Smooth muscle cell (in vitro differentiated cells): Measurements from ENCODE around the gene FHOD3. TPM values are rescaled to one million over a fixed set of nuclear protein-coding genes. Genes with fewer than 3 reads are reported as not detected.

Experiments
- DNase-seq: peaks from one replicate; lab custom pipeline; 2025; ENCODE audit not compliant: unreplicated experiment; lab: John Stamatoyannopoulos, UW
- H2AFZ ChIP-seq: fragments of 200-600 bp; sonication (generic); 2 replicates; pipeline ENCODE4 v1.6.0; 2016; ENCODE audit warnings: antibody characterized with exemption, low read depth, mild to moderate bottlenecking
- H3F3A ChIP-seq: fragments of 200-600 bp; sonication (generic); 2 replicates; pipeline ENCODE4 v1.6.0; 2017; ENCODE audit warnings: antibody characterized with exemption, low read depth
- H3K27ac ChIP-seq: fragments of 200-600 bp; sonication (generic); 2 replicates; pipeline ENCODE4 v1.5.1; 2016; ENCODE audit warnings: low read depth, mild to moderate bottlenecking
- H3K27me3 ChIP-seq: fragments of 200-600 bp; sonication (generic); 2 replicates; pipeline ENCODE4 v1.6.1; 2016; ENCODE audit warnings: low read depth, mild to moderate bottlenecking
- H3K36me3 ChIP-seq: fragments of 200-600 bp; sonication (generic); 2 replicates; pipeline ENCODE4 v1.5.1; 2016; ENCODE audit warnings: low read depth
- H3K4me1 ChIP-seq: fragments of 200-600 bp; sonication (generic); 2 replicates; pipeline ENCODE4 v1.5.1; 2016; ENCODE audit warnings: low read depth
- H3K4me2 ChIP-seq: fragments of 200-600 bp; sonication (generic); 2 replicates; pipeline ENCODE4 v1.6.0; 2016; ENCODE audit warnings: mild to moderate bottlenecking
- H3K4me3 ChIP-seq: fragments of 200-600 bp; sonication (generic); 2 replicates; pipeline ENCODE4 v1.5.1; 2016; ENCODE audit warnings: mild to moderate bottlenecking
- H3K79me2 ChIP-seq: fragments of 200-600 bp; sonication (generic); 2 replicates; pipeline ENCODE4 v1.6.0; 2016; ENCODE audit warnings: low read depth, mild to moderate bottlenecking
- H3K9ac ChIP-seq: fragments of 200-600 bp; sonication (generic); 2 replicates; pipeline ENCODE4 v1.6.0; 2016; ENCODE audit warnings: low read depth
- H3K9me3 ChIP-seq: fragments of 200-600 bp; sonication (generic); replicated peaks from 2 replicates; pipeline ENCODE4 v1.5.1; 2016; ENCODE audit warnings: low read depth
- H4K20me1 ChIP-seq: fragments of 200-600 bp; sonication (generic); 2 replicates; pipeline ENCODE4 v1.6.0; 2016; ENCODE audit warnings: low read depth
- CTCF ChIP-seq: fragments of 200-600 bp; sonication (generic); IDR thresholded peaks from 2 replicates; pipeline ENCODE4 v1.5.1; 2017; ENCODE audit warnings: borderline replicate concordance, mild to moderate bottlenecking, antibody characterized with exemption; ENCODE audit not compliant: insufficient read depth, poor library complexity, severe bottlenecking
- WGBS: methylation state at CpG from one replicate; pipeline ENCODE4 v1.1.7; 2016; ENCODE audit warnings: low lambda C conversion rate; 5-methylcytosine and 5-hydroxymethylcytosine counted together
- polyA plus RNA-seq: library from polyadenylated mRNA; unstranded; fragments of >200 nt; fragmentation: Nextera tagmentation; extraction: Ambion mirVana; gene quantifications from 2 replicates; pipeline ENCODE4 v1.2.1, GENCODE V29; 2016
- total RNA-seq: library from RNA; depleted of rRNA; stranded (reverse); fragments of >200 nt; gene quantifications from 2 replicates; pipeline ENCODE4 v1.2.3, GENCODE V29; 2014

The FHOD3 gene
- total and polyA plus RNA-seq, 2 experiments from 2014 or later: 6.3 to 19.4 TPM

GRCh38 chr18:36627637-36628036, 330.1 kb downstream of the FHOD3 start:
- Histone ChIP-seq H3K36me3 (no peaks in the 10 kb centered on the region), H3K27ac (no peak overlapping the region), H3K79me2 (no peaks in the 10 kb centered on the region), H3K4me1 (no peaks in the 10 kb centered on the region), H3K27me3 (no peaks in the 10 kb centered on the region), H3F3A (no peaks in the 10 kb centered on the region), H3K9ac (no peak overlapping the region), H4K20me1 (no peaks in the 10 kb centered on the region), H3K4me3 (no peak overlapping the region), H2AFZ (no peak overlapping the region), H3K9me3 (no peaks in the 10 kb centered on the region), H3K4me2 (no peak overlapping the region)
- DNase-seq: no peak
- no peak for TF ChIP-seq CTCF
- 96% methylated on average over 6 of the region's 6 CpGs for WGBS

GRCh38 chr18:36628435-36629137, 331.1 kb downstream of the FHOD3 start:
- H3K36me3 ChIP-seq: no peaks in the 10 kb centered on the region
- no peaks in the 10 kb centered on the region for H3K4me1 ChIP-seq
- H3K27ac ChIP-seq: peak overlapping the region; percentile 64
- 24% methylated on average over 2 of the region's 2 CpGs for WGBS
- no peak overlapping the region for H3K4me3 ChIP-seq
- no peaks in the 10 kb centered on the region for H4K20me1 ChIP-seq
- no peak overlapping the region for H2AFZ ChIP-seq
- no peak overlapping the region for H3K9ac ChIP-seq
- H3F3A ChIP-seq: no peaks in the 10 kb centered on the region
- H3K79me2 ChIP-seq: no peaks in the 10 kb centered on the region
- H3K4me2 ChIP-seq: no peak overlapping the region
- no peak for DNase-seq
- no peaks in the 10 kb centered on the region for H3K9me3 ChIP-seq
- H3K27me3 ChIP-seq: no peaks in the 10 kb centered on the region
- TF ChIP-seq CTCF: no peak

- 72% methylated on average over 4 of the region's 4 CpGs for WGBS
- Histone ChIP-seq H2AFZ (no peak overlapping the region), H3K36me3 (no peaks in the 10 kb centered on the region), H3K4me3 (no peak overlapping the region), H4K20me1 (no peaks in the 10 kb centered on the region), H3K4me2 (no peak overlapping the region), H3K9ac (no peak overlapping the region), H3K27me3 (no peaks in the 10 kb centered on the region), H3K4me1 (no peaks in the 10 kb centered on the region), H3F3A (no peaks in the 10 kb centered on the region), H3K79me2 (no peaks in the 10 kb centered on the region), H3K27ac (peak overlapping the region; percentile 64), H3K9me3 (no peaks in the 10 kb centered on the region)
- TF ChIP-seq CTCF: no peak
- DNase-seq: no peak
Measured at GRCh38 chr18:36629138-36629530, 331.6 kb downstream of the FHOD3 start.

GRCh38 chr18:36629836-36630235, 332.3 kb downstream of the FHOD3 start:
- H3K4me2 ChIP-seq: no peak overlapping the region
- no peaks in the 10 kb centered on the region for H3K27me3 ChIP-seq
- no peaks in the 10 kb centered on the region for H3K36me3 ChIP-seq
- no peak overlapping the region for H3K4me3 ChIP-seq
- no peaks in the 10 kb centered on the region for H3K79me2 ChIP-seq
- H3K27ac ChIP-seq: no peak overlapping the region
- no peaks in the 10 kb centered on the region for H3F3A ChIP-seq
- DNase-seq: no peak
- H3K9me3 ChIP-seq: no peaks in the 10 kb centered on the region
- H2AFZ ChIP-seq: no peak overlapping the region
- peaks cover 5% of the 10 kb centered on the region for H3K4me1 ChIP-seq
- 92% methylated on average over 4 of the region's 4 CpGs for WGBS
- no peak for TF ChIP-seq CTCF
- no peak overlapping the region for H3K9ac ChIP-seq
- no peaks in the 10 kb centered on the region for H4K20me1 ChIP-seq
